Adrenal gland (tissue), 5 donors: ENCODE measurements around the gene DCLK2.

Experiments used
- POLR2A ChIP-seq, 2 donors: fragments of 450-650 bp; IDR thresholded peaks; one replicate each; pipeline ENCODE4 v1.6.1; 2017; ENCODE audit warnings: antibody characterized with exemption in 2 of 2, mild to moderate bottlenecking in 2 of 2, moderate library complexity in 1 of 2
- TF ChIP-seq, protein P1 (sequence below), 6 experiments: fragments of 450-650 bp in 4 of 6; fragments of 200-600 bp in 2 of 6; sonication (generic) in 1 of 6; IDR thresholded peaks; 1 replicate in 5 of 6; 2 replicates in 1 of 6; pipeline versions ENCODE4 v1.5.1 to v1.8.0; 2016 to 2021; ENCODE audit warnings: antibody characterized with exemption in 6 of 6, mild to moderate bottlenecking in 2 of 6, moderate library complexity in 1 of 6
- donor health status: DM: no; HTN: no; CAD: no.

DNA sequence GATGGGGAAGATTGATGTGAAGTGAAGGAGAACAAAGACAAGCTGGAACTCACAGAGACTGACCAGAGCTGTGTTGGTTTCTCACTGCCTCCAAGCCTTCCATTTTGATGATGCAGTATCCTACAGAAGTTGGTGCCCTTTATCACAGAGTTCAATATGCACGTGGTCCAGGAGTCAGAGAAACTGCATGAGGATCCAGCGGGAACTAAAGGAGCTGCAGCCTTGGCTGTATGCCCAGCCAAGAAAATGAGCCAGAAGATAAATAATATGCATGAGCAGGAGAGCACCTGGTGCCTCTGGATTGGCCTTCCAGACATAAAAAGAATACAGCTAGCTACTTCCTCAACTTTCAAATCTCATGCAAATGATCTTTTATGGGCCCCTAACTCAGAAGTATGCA, 44.3 kb upstream of the DCLK2 start:
- no peak for TF ChIP-seq POLR2A (IDR thresholded peaks at IDR 0.05)
- TF ChIP-seq, protein P1, sequence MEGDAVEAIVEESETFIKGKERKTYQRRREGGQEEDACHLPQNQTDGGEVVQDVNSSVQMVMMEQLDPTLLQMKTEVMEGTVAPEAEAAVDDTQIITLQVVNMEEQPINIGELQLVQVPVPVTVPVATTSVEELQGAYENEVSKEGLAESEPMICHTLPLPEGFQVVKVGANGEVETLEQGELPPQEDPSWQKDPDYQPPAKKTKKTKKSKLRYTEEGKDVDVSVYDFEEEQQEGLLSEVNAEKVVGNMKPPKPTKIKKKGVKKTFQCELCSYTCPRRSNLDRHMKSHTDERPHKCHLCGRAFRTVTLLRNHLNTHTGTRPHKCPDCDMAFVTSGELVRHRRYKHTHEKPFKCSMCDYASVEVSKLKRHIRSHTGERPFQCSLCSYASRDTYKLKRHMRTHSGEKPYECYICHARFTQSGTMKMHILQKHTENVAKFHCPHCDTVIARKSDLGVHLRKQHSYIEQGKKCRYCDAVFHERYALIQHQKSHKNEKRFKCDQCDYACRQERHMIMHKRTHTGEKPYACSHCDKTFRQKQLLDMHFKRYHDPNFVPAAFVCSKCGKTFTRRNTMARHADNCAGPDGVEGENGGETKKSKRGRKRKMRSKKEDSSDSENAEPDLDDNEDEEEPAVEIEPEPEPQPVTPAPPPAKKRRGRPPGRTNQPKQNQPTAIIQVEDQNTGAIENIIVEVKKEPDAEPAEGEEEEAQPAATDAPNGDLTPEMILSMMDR (IDR thresholded peaks at IDR 0.05): no peak
